ENCODE results near the gene CTNNA2. TPM values are rescaled to one million over a fixed set of nuclear protein-coding genes. Genes with fewer than 3 reads are reported as not detected.

Gene CTNNA2
- total RNA-seq, 3 donors from 2014 or later: 0.29 to 4.2 (median 1.1) TPM

DNA sequence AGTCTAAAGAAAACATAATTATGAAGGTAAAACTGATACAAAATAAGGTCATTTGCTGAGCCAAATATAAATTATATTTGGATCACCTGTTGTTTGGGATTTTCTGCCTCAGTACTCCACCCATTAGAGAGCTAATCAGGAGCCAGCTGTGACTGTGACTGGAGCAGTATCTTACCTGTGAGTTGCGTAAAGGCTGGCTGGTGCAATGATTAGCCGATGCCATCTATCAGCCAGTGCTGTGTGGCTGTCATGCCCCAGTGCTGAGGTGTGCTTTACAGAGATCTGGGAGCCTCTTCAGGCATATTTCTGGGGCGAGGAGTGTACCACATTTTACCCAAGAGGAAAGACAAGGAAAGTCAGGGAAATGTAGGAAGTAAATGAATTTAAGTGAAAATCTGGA, 599.9 kb downstream of the CTNNA2 start:
- DNase-seq: no peak
- TF ChIP-seq, protein P1, sequence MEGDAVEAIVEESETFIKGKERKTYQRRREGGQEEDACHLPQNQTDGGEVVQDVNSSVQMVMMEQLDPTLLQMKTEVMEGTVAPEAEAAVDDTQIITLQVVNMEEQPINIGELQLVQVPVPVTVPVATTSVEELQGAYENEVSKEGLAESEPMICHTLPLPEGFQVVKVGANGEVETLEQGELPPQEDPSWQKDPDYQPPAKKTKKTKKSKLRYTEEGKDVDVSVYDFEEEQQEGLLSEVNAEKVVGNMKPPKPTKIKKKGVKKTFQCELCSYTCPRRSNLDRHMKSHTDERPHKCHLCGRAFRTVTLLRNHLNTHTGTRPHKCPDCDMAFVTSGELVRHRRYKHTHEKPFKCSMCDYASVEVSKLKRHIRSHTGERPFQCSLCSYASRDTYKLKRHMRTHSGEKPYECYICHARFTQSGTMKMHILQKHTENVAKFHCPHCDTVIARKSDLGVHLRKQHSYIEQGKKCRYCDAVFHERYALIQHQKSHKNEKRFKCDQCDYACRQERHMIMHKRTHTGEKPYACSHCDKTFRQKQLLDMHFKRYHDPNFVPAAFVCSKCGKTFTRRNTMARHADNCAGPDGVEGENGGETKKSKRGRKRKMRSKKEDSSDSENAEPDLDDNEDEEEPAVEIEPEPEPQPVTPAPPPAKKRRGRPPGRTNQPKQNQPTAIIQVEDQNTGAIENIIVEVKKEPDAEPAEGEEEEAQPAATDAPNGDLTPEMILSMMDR (IDR thresholded peaks at IDR 0.05): no peak
- H3K4me3 ChIP-seq: no peak overlapping the region
- H3K36me3 ChIP-seq (ENCODE audit: low read depth): no peaks in the 10 kb centered on the region
- H3K4me1 ChIP-seq (ENCODE audit: low read depth): no peaks in the 10 kb centered on the region
- ATAC-seq: no peak
- intact Hi-C loops (cut with DNase I, micrococcal nuclease): no loop called here
- no peaks in the 10 kb centered on the region for H3K9me3 ChIP-seq

DNA sequence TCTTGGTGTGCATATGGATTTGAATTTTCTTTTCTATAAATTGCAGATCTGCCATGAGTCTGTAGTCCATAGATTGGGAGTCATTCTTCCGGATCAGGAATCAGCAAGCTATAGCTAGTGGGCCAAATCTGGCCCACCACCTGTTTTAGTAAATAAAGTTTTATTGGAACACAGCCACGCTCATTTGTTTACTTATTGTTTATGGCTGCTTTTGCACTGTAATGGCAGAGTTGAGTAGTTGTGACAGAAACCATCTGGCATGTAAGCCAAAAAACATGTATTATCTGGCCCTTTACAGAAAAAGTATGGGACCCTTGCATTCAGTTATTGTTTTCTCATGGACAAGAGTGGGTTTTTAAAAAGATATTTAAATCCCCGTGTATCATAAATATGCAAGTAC, 600.5 kb downstream of the CTNNA2 start:
- DNase-seq: no peak
- Histone ChIP-seq H3K36me3 (ENCODE audit: low read depth) (no peaks in the 10 kb centered on the region), H3K4me1 (ENCODE audit: low read depth) (no peaks in the 10 kb centered on the region), H3K4me3 (no peak overlapping the region), H3K9me3 (no peaks in the 10 kb centered on the region)
- intact Hi-C loops (cut with DNase I, micrococcal nuclease): no loop called here
- TF ChIP-seq, protein P1 (IDR thresholded peaks at IDR 0.05): no peak
- ATAC-seq: no peak

DNA sequence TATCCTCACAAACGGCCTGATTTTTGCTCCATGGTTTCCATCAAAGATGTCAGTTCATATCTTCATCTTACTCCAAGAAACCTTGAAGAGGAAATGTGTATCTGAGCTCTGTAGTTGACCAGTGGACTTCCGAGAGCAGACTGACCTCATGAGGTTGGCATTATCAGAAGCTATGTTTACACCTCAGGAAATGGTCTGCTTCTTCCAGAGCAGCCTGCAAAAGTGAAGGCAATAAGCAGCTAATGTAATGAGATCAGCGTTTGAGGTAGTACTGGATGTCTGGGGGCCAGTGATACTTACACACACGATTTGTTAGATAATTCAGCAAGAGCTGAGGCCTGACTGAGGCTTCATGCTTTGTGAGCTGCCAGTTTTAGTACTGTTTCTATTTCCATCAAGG, 602.0 kb downstream of the CTNNA2 start:
- TF ChIP-seq, protein P1 (IDR thresholded peaks at IDR 0.05): no peak
- no peak for ATAC-seq
- Histone ChIP-seq H3K4me3 (no peak overlapping the region), H3K36me3 (ENCODE audit: low read depth) (no peaks in the 10 kb centered on the region), H3K9me3 (no peaks in the 10 kb centered on the region), H3K4me1 (ENCODE audit: low read depth) (no peaks in the 10 kb centered on the region)
- no peak for DNase-seq
- intact Hi-C loops (cut with DNase I, micrococcal nuclease): no loop called here

DNA sequence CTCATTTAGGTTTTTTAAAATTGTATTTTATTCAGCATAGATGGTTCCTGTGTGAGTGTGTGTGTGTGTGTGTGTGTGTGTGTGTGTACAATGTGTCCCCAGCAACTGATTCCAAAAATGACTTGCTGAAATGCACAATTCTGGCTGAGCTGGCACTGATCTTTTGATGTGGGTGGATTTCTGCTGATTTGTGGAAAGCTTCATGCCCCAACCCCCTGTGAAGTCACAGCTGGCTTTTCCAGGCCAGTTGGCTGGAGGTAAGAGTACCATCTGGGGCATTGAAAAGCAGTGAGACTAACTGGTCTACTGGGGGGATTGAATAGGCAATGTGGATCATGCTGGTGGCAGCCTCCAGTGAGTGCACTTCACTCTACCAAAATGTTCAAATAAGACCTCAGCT, 604.5 kb downstream of the CTNNA2 start:
- H3K36me3 ChIP-seq (ENCODE audit: low read depth): no peaks in the 10 kb centered on the region
- ATAC-seq (no peak), DNase-seq (no peak)
- H3K4me1 ChIP-seq (ENCODE audit: low read depth): no peaks in the 10 kb centered on the region
- no peak overlapping the region for H3K4me3 ChIP-seq
- TF ChIP-seq, protein P1 (IDR thresholded peaks at IDR 0.05): no peak
- H3K9me3 ChIP-seq: no peaks in the 10 kb centered on the region
- intact Hi-C loops (cut with DNase I, micrococcal nuclease): no loop called here

DNA sequence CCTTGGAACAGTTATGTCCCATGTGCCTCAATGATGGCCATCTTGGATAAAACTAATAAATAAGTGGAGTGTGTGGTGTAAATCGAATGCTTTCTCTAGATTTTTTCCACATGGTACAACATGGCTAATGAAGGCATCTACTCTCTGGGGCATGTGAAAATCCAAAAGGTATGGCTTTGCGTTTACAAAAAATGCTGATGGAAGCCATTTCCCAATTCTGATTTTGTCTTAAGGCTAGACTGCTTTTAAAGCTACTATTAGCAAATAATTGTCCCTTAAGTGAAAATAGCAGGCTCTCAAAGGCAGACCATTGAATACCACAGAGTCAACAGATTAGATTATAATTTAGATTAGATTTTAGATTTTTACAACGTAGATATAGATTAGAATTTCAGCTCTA, 608.0 kb downstream of the CTNNA2 start:
- no peak for ATAC-seq
- Histone ChIP-seq H3K36me3 (ENCODE audit: low read depth) (no peaks in the 10 kb centered on the region), H3K9me3 (no peaks in the 10 kb centered on the region), H3K4me3 (no peak overlapping the region), H3K4me1 (ENCODE audit: low read depth) (no peaks in the 10 kb centered on the region)
- no peak for DNase-seq
- intact Hi-C loops (cut with DNase I, micrococcal nuclease): no loop called here
- TF ChIP-seq, protein P1 (IDR thresholded peaks at IDR 0.05): no peak

DNA sequence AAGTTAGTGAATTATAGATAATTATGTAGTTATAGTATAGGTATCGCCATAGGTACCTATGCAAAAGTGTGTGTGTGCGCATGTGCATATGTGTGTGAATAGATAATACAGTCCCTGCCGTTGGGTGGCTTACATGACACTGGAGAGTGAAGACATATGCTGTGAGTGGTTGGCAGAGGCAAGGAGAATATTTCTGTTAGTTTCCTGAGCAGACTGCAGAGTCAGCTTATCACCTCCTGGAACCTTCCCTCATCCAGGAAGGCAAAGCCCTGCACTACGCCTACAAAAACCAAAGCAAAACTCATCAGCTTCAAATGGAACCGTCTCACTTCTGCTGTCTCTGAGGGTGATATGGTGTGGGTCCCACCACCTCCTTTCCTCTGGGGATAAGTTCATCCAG, 609.8 kb downstream of the CTNNA2 start:
- DNase-seq: no peak
- intact Hi-C loops (cut with DNase I, micrococcal nuclease): no loop called here
- no peaks in the 10 kb centered on the region for H3K9me3 ChIP-seq
- H3K36me3 ChIP-seq (ENCODE audit: low read depth): no peaks in the 10 kb centered on the region
- ATAC-seq: no peak
- H3K4me1 ChIP-seq (ENCODE audit: low read depth): peaks cover 4% of the 10 kb centered on the region
- TF ChIP-seq, protein P1 (IDR thresholded peaks at IDR 0.05): no peak
- no peak overlapping the region for H3K4me3 ChIP-seq
